SU-DHL-6 (cell line): Measurements from ENCODE around the gene INPP5A.

Experiments
- H2AFZ ChIP-seq: fragments of 200-600 bp; sonication (generic); 2 replicates; pipeline ENCODE4 v1.6.1; 2014; ENCODE audit warnings: low read depth, mild to moderate bottlenecking, moderate library complexity, mixed read lengths, antibody characterized with exemption, low read length; ENCODE audit not compliant: severe bottlenecking
- H3F3A ChIP-seq: fragments of 200-600 bp; shearing (Covaris generic); 2 replicates; pipeline ENCODE4 v1.6.0; 2016; ENCODE audit warnings: antibody characterized with exemption, mild to moderate bottlenecking; ENCODE audit not compliant: insufficient read depth
- H3K27ac ChIP-seq: fragments of 200-600 bp; sonication (generic); 2 replicates; pipeline ENCODE4 v1.5.1; 2016; ENCODE audit warnings: low read depth, mild to moderate bottlenecking, low read length, moderate library complexity, mixed read lengths
- H3K27me3 ChIP-seq: fragments of 200-600 bp; sonication (generic), shearing (Covaris generic); 2 replicates; pipeline ENCODE4 v1.6.0; 2014; ENCODE audit warnings: mild to moderate bottlenecking, low read length
- H3K36me3 ChIP-seq: fragments of 200-600 bp; sonication (generic); 2 replicates; pipeline ENCODE4 v1.6.1; 2014; ENCODE audit warnings: mild to moderate bottlenecking, low read length, mixed read lengths
- H3K4me2 ChIP-seq: fragments of 300-600, 200-600 bp; shearing (Covaris generic), sonication (generic); 2 replicates; pipeline ENCODE4 v1.6.0; 2014; ENCODE audit warnings: low read length, low read depth, mild to moderate bottlenecking; ENCODE audit not compliant: poor library complexity, severe bottlenecking
- H3K4me3 ChIP-seq: fragments of 200-600 bp; sonication (generic); 2 replicates; pipeline ENCODE4 v1.5.1; 2014; ENCODE audit warnings: antibody characterized with exemption, low read length, mild to moderate bottlenecking, mixed read lengths; ENCODE audit not compliant: insufficient read depth, poor library complexity, severe bottlenecking
- H3K79me2 ChIP-seq: fragments of 200-600 bp; sonication (generic); 2 replicates; pipeline ENCODE4 v1.6.1; 2014; ENCODE audit warnings: mild to moderate bottlenecking, low read length, moderate library complexity; ENCODE audit not compliant: insufficient read depth
- H3K9ac ChIP-seq: fragments of 200-600 bp; sonication (generic); 2 replicates; pipeline ENCODE4 v1.7.0; 2014; ENCODE audit warnings: mild to moderate bottlenecking, low read length
- H3K9me2 ChIP-seq: fragments of 200-600 bp; sonication (generic); replicated peaks from 2 replicates; pipeline ENCODE4 v1.6.1; 2014; ENCODE audit warnings: low read length; ENCODE audit not compliant: insufficient read depth
- H3K9me3 ChIP-seq: fragments of 200-600 bp; sonication (generic); 2 replicates; pipeline ENCODE4 v1.6.1; 2014; ENCODE audit warnings: low read length, mixed read lengths; ENCODE audit not compliant: insufficient read depth
- H4K20me1 ChIP-seq: fragments of 200-600 bp; sonication (generic); 2 replicates; pipeline ENCODE4 v1.6.1; 2014; ENCODE audit warnings: low read depth, mild to moderate bottlenecking, antibody characterized with exemption, low read length, moderate library complexity, mixed read lengths
- EZH2phosphoT487 ChIP-seq: fragments of 200-600 bp; sonication (generic), shearing (Covaris generic); conservative IDR thresholded peaks from 2 replicates; pipeline ENCODE4 v1.6.1; 2018; ENCODE audit warnings: mild to moderate bottlenecking, antibody characterized with exemption, low read length, moderate library complexity, mixed read lengths
- TF ChIP-seq, protein P1 (sequence below): fragments of 200-600 bp; sonication (generic); IDR thresholded peaks from one replicate; pipeline ENCODE4 v1.5.1; 2017; ENCODE audit warnings: antibody characterized with exemption, mild to moderate bottlenecking, low read length, moderate library complexity; ENCODE audit not compliant: insufficient read depth, poor library complexity, severe bottlenecking

Gene INPP5A

DNA sequence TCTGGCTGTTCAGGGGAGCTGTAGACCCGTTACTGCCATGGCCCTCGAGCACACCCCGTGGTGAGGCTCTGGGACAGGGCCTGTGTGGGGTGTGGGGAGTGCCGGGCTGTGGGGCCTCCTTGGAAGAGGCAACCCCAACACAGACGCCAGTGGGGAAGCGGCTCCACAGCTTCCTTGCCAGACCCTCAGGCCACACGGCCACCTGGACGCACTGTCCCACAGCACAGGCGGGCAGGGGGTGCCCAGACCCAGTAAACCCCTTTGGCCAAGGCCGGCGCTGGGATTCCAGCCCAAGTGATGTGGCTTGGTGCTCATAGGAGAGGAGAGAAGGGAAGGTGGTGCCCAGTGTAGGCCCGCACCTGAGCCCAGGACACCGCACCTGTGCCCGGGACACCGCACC, 261.3 kb downstream of the INPP5A start:
- no peaks in the 10 kb centered on the region for H3K27me3 ChIP-seq
- H4K20me1 ChIP-seq: no peaks in the 10 kb centered on the region
- no peak overlapping the region for H3K27ac ChIP-seq
- no peak overlapping the region for H3K9ac ChIP-seq
- no peak overlapping the region for H2AFZ ChIP-seq
- no peaks in the 10 kb centered on the region for H3F3A ChIP-seq
- H3K9me3 ChIP-seq: no peaks in the 10 kb centered on the region
- TF ChIP-seq, protein P1, sequence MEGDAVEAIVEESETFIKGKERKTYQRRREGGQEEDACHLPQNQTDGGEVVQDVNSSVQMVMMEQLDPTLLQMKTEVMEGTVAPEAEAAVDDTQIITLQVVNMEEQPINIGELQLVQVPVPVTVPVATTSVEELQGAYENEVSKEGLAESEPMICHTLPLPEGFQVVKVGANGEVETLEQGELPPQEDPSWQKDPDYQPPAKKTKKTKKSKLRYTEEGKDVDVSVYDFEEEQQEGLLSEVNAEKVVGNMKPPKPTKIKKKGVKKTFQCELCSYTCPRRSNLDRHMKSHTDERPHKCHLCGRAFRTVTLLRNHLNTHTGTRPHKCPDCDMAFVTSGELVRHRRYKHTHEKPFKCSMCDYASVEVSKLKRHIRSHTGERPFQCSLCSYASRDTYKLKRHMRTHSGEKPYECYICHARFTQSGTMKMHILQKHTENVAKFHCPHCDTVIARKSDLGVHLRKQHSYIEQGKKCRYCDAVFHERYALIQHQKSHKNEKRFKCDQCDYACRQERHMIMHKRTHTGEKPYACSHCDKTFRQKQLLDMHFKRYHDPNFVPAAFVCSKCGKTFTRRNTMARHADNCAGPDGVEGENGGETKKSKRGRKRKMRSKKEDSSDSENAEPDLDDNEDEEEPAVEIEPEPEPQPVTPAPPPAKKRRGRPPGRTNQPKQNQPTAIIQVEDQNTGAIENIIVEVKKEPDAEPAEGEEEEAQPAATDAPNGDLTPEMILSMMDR: no peak
- TF ChIP-seq EZH2phosphoT487: no peak
- no peaks in the 10 kb centered on the region for H3K79me2 ChIP-seq
- no peaks in the 10 kb centered on the region for H3K36me3 ChIP-seq
- H3K4me2 ChIP-seq: no peak overlapping the region
- no peak overlapping the region for H3K4me3 ChIP-seq
- no peaks in the 10 kb centered on the region for H3K9me2 ChIP-seq

DNA sequence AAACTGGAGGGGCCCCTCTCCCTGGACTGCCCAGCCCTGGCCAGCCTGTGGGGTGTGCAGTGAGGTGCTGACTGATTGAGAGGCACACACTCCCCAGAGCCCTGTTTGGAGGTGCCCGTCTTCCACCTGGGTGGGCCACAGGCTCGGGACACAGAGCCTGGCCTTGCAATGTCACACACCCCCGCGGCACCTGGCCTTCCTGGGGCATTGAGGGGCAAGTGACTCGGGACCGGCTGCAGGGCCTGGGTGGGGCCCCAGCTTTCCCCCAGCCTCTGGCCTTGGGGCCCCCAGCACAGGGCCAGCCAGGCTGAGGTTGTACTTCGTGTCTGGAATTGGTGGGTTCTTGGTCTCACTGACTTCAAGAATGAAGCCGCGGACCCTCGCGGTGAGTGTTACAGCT, 262.3 kb downstream of the INPP5A start:
- Histone ChIP-seq H3K27ac (no peak overlapping the region), H2AFZ (no peak overlapping the region), H3K9me2 (no peaks in the 10 kb centered on the region), H3K4me2 (no peak overlapping the region), H4K20me1 (no peaks in the 10 kb centered on the region), H3K27me3 (no peaks in the 10 kb centered on the region), H3K4me3 (no peak overlapping the region), H3F3A (no peaks in the 10 kb centered on the region), H3K9ac (no peak overlapping the region), H3K36me3 (no peaks in the 10 kb centered on the region), H3K79me2 (no peaks in the 10 kb centered on the region), H3K9me3 (no peaks in the 10 kb centered on the region)
- TF ChIP-seq, protein P1: no peak

DNA sequence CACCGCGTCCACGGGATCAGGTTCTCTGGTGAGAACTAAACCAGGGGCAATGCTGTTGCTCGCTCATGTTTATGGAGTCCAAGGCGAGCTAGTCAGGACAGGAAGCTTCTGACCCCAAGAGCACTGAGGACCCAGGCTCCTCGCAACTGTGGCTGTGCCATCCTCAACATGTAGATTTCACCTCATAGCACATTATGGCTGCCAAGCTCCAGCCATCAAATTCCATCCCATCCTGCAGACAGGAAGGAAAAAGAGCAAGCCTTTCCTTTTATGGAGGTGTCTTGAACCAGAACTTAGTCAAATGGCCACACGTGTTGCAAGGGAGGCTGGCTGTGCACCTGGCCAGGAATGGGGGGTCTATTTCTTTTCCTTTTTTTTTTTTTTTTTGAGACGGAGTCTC, 264.5 kb downstream of the INPP5A start:
- H3K27me3 ChIP-seq: no peaks in the 10 kb centered on the region
- no peaks in the 10 kb centered on the region for H3F3A ChIP-seq
- no peak overlapping the region for H3K4me2 ChIP-seq
- H3K4me3 ChIP-seq: no peak overlapping the region
- H3K9ac ChIP-seq: no peak overlapping the region
- H3K9me3 ChIP-seq: no peaks in the 10 kb centered on the region
- no peak overlapping the region for H3K27ac ChIP-seq
- H3K79me2 ChIP-seq: no peaks in the 10 kb centered on the region
- no peak overlapping the region for H2AFZ ChIP-seq
- TF ChIP-seq, protein P1: no peak
- TF ChIP-seq EZH2phosphoT487: no peak
- H4K20me1 ChIP-seq: no peaks in the 10 kb centered on the region
- H3K36me3 ChIP-seq: no peaks in the 10 kb centered on the region
- H3K9me2 ChIP-seq: no peaks in the 10 kb centered on the region

DNA sequence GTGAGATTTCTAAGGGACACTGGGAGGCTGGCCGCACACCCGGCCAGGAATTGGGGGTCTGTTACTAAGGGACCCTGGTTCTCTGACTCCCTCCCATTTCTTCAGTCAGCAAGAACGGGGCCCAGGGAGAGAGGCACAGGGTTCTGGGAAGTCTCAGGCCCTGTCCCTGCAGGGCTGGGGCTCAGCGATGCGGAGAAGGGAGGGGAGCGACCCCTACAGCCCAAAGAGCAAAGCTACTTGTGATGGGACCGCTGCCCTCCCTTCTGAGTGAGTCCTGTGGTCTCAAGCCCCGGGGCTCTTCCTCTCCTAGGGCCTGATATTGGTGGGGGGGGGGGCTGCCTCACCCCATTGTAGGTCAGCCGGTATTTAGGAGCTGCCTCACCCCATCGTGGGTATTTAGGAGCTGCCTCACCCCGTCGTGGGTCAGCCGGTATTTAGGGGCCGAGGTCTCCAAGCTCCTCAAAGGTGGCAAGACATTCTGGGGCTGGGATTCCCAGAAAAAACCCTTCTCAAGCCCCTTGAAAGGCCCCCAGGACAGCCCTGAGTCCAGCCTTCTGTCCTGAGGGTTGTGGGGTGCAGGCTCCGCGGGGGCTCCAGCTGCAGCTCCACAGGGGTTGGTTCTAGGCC, 265.2 kb downstream of the INPP5A start:
- Histone ChIP-seq H3K9me3 (no peaks in the 10 kb centered on the region), H3K36me3 (no peaks in the 10 kb centered on the region), H3K4me3 (no peak overlapping the region), H3K9me2 (no peaks in the 10 kb centered on the region), H3F3A (no peaks in the 10 kb centered on the region), H3K9ac (no peak overlapping the region), H4K20me1 (no peaks in the 10 kb centered on the region), H2AFZ (no peak overlapping the region), H3K79me2 (no peaks in the 10 kb centered on the region), H3K27me3 (no peaks in the 10 kb centered on the region), H3K4me2 (no peak overlapping the region), H3K27ac (no peak overlapping the region)
- TF ChIP-seq, protein P1: no peak
- TF ChIP-seq EZH2phosphoT487: no peak
